GM12878 (cell line): ENCODE measurements around the gene TEKT4. TPM values are rescaled to one million over a fixed set of nuclear protein-coding genes. Genes with fewer than 3 reads are reported as not detected.
"Not testable (repeated sequence)": the region's sequence is repeated elsewhere in the genome, so short reads cannot be mapped to it uniquely, and the experiment has no call there.

Source experiments
- ATAC-seq: fragments of 200-7000 bp; cut with Tn5 transposase; 3 replicates; pipeline ENCODE4 v1.9.1; 2020; ENCODE audit warnings: mild to moderate bottlenecking, moderate library complexity
- BruUV-seq: library from RNA; stranded (reverse); fragments of 400-500 nt; replicated peaks from 2 replicates; lab custom pipeline; 2021; lab: Mats Ljungman, UMichigan
- CTCF ChIA-PET: fragments of 300-600 bp; sonication (Branson Sonifier 250); formaldehyde crosslinking; extraction: SDS; loops from one replicate; lab custom pipeline; 2021; ENCODE audit warnings: inconsistent platforms; lab: Yijun Ruan, JAX
- POLR2A ChIA-PET: fragments of 350-600 bp; formaldehyde crosslinking; extraction: SDS; loops from one replicate; lab custom pipeline; 2021; ENCODE audit warnings: inconsistent platforms; lab: Charles Lee
- RAD21 ChIA-PET: fragments of 300-600 bp; sonication (Branson Sonifier 250); formaldehyde crosslinking; loops from one replicate; lab custom pipeline; 2023; ENCODE audit warnings: antibody characterized with exemption; ENCODE audit not compliant: unreplicated experiment; lab: Charles Lee
- SMC1A ChIA-PET: fragments of 300-600 bp; sonication (Branson Sonifier 250); formaldehyde crosslinking; loops from one replicate; lab custom pipeline; 2023; ENCODE audit not compliant: unreplicated experiment, uncharacterized antibody; lab: Charles Lee
- DNase-seq: peaks from one replicate; pipeline ENCODE4 v3.0.0-alpha.2; 2011; ENCODE audit warnings: low read depth, low spot score
- FAIRE-seq: peaks from 3 replicates; lab custom pipeline; 2011; peaks lifted over from hg19 to GRCh38; lab: Jason Lieb, UNC
- H2AFZ ChIP-seq: 2 replicates; pipeline ENCODE4 v1.6.0; 2011; ENCODE audit warnings: low read depth, low read length, control low read depth; ENCODE audit not compliant: control insufficient read depth
- H3K27ac ChIP-seq: 2 replicates; pipeline ENCODE4 v1.5.1; 2011; ENCODE audit warnings: control low read depth; ENCODE audit not compliant: control insufficient read depth, insufficient read depth
- H3K27me3 ChIP-seq, 2 experiments: replicated peaks in 1 of 2; 2 replicates each; pipeline versions ENCODE4 v1.6.0 to v1.6.1; 2011; ENCODE audit warnings: low read length in 1 of 2; ENCODE audit not compliant: control insufficient read depth in 2 of 2, insufficient read depth in 2 of 2
- H3K36me3 ChIP-seq, 2 experiments: 2 replicates each; pipeline ENCODE4 v1.5.1; 2011; ENCODE audit warnings: low read length in 1 of 2; ENCODE audit not compliant: control insufficient read depth in 2 of 2, insufficient read depth in 2 of 2
- H3K4me1 ChIP-seq: 2 replicates; pipeline ENCODE4 v1.6.1; 2011; ENCODE audit warnings: mild to moderate bottlenecking, low read length, moderate library complexity, mixed read lengths; ENCODE audit not compliant: control insufficient read depth, insufficient read depth
- H3K4me2 ChIP-seq: 2 replicates; pipeline ENCODE4 v1.6.0; 2011; ENCODE audit warnings: control low read depth; ENCODE audit not compliant: control insufficient read depth, insufficient read depth
- H3K4me3 ChIP-seq: fragments of 200-600 bp; sonication (generic); 2 replicates; pipeline ENCODE4 v1.5.1; 2016
- H3K79me2 ChIP-seq: 2 replicates; pipeline ENCODE4 v1.6.0; 2011; ENCODE audit warnings: low read length; ENCODE audit not compliant: control insufficient read depth, insufficient read depth
- H3K9ac ChIP-seq: 2 replicates; pipeline ENCODE4 v1.8.0; 2011; ENCODE audit warnings: low read length, control low read depth, mixed read lengths; ENCODE audit not compliant: control insufficient read depth, insufficient read depth
- H3K9me3 ChIP-seq: replicated peaks from 3 replicates; pipeline ENCODE4 v1.5.1; 2011; ENCODE audit warnings: mild to moderate bottlenecking, low read length; ENCODE audit not compliant: control insufficient read depth, insufficient read depth
- H4K20me1 ChIP-seq: 2 replicates; pipeline ENCODE4 v1.6.0; 2011; ENCODE audit not compliant: control insufficient read depth, insufficient read depth
- BCL11A ChIP-seq: IDR thresholded peaks from 2 replicates; pipeline ENCODE4 v1.6.1; 2011; ENCODE audit warnings: low read depth, low read length
- CEBPB ChIP-seq, 2 experiments: fragments of 150-350 bp in 1 of 2; IDR thresholded peaks; 2 replicates each; pipeline ENCODE4 v1.6.1; 2012 to 2014; ENCODE audit warnings: low read depth in 2 of 2, low read length in 2 of 2, borderline replicate concordance in 1 of 2, inconsistent platforms in 1 of 2
- CHD2 ChIP-seq: IDR thresholded peaks from 2 replicates; pipeline ENCODE4 v1.6.1; 2011; ENCODE audit warnings: low read depth, low read length, improper control_type of control experiment, borderline replicate concordance
- EED ChIP-seq: sonication (generic); IDR thresholded peaks from 2 replicates; pipeline ENCODE4 v1.6.1; 2016; ENCODE audit warnings: antibody characterized with exemption, low read depth
- GABPA ChIP-seq: IDR thresholded peaks from 2 replicates; pipeline ENCODE4 v1.6.1; 2014; ENCODE audit warnings: antibody characterized with exemption, low read depth, mild to moderate bottlenecking, inconsistent platforms
- MYB ChIP-seq: fragments of 150-350 bp; IDR thresholded peaks from 2 replicates; pipeline ENCODE4 v1.6.1; 2014; ENCODE audit warnings: mild to moderate bottlenecking, low read depth, low read length, borderline replicate concordance
- PAX5 ChIP-seq: IDR thresholded peaks from 2 replicates; pipeline ENCODE4 v1.6.1; 2011; ENCODE audit warnings: low read depth, low read length, borderline replicate concordance
- POLR2A ChIP-seq: IDR thresholded peaks from 2 replicates; pipeline ENCODE4 v1.6.1; 2011; ENCODE audit warnings: low read depth, mild to moderate bottlenecking, low read length
- SMAD5 ChIP-seq: IDR thresholded peaks from 2 replicates; pipeline ENCODE4 v1.6.1; 2016; ENCODE audit warnings: antibody characterized with exemption, low read depth
- TCF3 ChIP-seq: IDR thresholded peaks from 2 replicates; pipeline ENCODE4 v1.6.1; 2012; ENCODE audit warnings: low read depth, mild to moderate bottlenecking, low read length, borderline replicate concordance; ENCODE audit not compliant: insufficient read depth
- WGBS: methylation state at CpG from one replicate; pipeline ENCODE4 v1.1.6; 2016; ENCODE audit warnings: low lambda C conversion rate; ENCODE audit not compliant: insufficient replicate concordance, insufficient coverage; ENCODE audit errors: missing lambda C conversion rate; 5-methylcytosine and 5-hydroxymethylcytosine counted together
- in situ Hi-C: fragments of 300-500 bp; cut with MboI; formaldehyde crosslinking; loops from 9 replicates; pipeline ENCODE4 v1.14.3; 2018; ENCODE audit warnings: mixed read lengths
- intact Hi-C: fragments of 100-400 bp; cut with micrococcal nuclease; formaldehyde crosslinking; loops from one replicate; pipeline ENCODE4 v1.14.2; 2022; ENCODE audit not compliant: unreplicated experiment
- polyA plus RNA-seq, 11 experiments: library from polyadenylated mRNA; depleted of rRNA in 4 of 11; unstranded in 6 of 11; stranded (reverse) in 5 of 11; fragments of >200 nt; fragmentation: Nextera tagmentation in 4 of 11; fragmentation: Illumina TruSeq in 1 of 11; extraction: Ambion mirVana in 4 of 11; extraction: Trizol in 1 of 11; gene quantifications; 1 replicate in 1 of 11; 2 replicates in 10 of 11; pipeline versions ENCODE4 v1.2.1 to v1.2.3, GENCODE V29; 2011 to 2016; ENCODE audit warnings: inconsistent platforms in 2 of 11, missing spikeins in 2 of 11, low read depth in 1 of 11
- total RNA-seq, 4 experiments: library from RNA; depleted of rRNA in 3 of 4; stranded (reverse); fragments of >200 nt in 3 of 4; fragmentation: Illumina TruSeq in 1 of 4; extraction: Trizol in 1 of 4; gene quantifications; 2 replicates each; pipeline versions ENCODE4 v1.2.1 to v1.2.3, GENCODE V29; 2013 to 2021
- TF ChIP-seq, protein P1 (sequence below): IDR thresholded peaks from 2 replicates; pipeline ENCODE4 v1.6.1; 2012; ENCODE audit warnings: improper control_type of control experiment, low read depth, low read length; ENCODE audit not compliant: insufficient replicate concordance

The TEKT4 gene
- total and polyA plus RNA-seq, 10 of the 15 experiments (the other 5 are each of a cell fraction or from before 2014, with no cell fraction given), result 0.06 to 2.7 (median 0.30) TPM; not detected in 4

DNA sequence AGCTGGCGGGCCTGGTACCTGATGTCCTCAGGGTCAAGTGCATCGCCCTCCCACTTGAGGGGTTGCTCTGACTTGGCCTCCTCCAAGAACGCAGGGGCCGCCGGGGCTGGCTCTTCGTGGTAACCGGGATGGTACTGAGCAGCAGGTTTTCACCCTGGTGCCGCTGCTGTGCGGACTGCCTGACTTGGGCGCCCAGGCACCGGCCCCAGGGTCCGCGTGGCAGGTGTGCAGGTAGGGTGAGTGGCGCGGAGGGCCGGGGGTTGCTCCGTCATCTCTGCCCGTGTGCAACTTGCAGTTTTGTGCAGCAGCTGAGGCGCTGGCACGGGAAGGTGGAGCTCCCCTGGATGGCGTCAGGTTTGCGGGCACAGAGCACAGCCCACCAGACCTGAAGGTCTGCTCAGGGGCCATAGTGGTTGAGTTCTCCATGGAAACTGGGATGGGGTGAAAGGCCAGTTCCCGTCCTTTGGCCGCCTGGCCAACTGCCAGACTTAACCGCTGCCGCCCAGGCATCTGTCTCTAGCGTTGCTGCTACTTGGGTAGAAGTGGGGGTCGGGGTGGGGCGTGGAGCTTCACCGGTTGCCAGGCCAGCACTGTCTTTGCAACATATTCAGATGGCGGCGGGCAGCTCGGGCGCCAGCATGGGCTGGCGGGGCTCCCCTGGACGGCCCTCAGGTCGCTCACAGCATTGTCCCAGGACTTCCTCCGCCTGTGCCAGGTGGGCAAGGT is 12.9 kb upstream of the TEKT4 start:
- FAIRE-seq, H4K20me1 ChIP-seq, intact Hi-C loops, in situ Hi-C loops, ATAC-seq, H3K27ac ChIP-seq, H3K36me3 ChIP-seq, CTCF ChIA-PET, H3K79me2 ChIP-seq, H3K9me3 ChIP-seq, H2AFZ ChIP-seq, BruUV-seq, H3K9ac ChIP-seq, H3K4me3 ChIP-seq, RAD21 ChIA-PET, SMC1A ChIA-PET, POLR2A ChIA-PET, DNase-seq, H3K27me3 ChIP-seq, H3K4me1 ChIP-seq, H3K4me2 ChIP-seq: not testable (repeated sequence)
- WGBS, result 62% methylated on average over 35 of the region's 38 CpGs

DNA sequence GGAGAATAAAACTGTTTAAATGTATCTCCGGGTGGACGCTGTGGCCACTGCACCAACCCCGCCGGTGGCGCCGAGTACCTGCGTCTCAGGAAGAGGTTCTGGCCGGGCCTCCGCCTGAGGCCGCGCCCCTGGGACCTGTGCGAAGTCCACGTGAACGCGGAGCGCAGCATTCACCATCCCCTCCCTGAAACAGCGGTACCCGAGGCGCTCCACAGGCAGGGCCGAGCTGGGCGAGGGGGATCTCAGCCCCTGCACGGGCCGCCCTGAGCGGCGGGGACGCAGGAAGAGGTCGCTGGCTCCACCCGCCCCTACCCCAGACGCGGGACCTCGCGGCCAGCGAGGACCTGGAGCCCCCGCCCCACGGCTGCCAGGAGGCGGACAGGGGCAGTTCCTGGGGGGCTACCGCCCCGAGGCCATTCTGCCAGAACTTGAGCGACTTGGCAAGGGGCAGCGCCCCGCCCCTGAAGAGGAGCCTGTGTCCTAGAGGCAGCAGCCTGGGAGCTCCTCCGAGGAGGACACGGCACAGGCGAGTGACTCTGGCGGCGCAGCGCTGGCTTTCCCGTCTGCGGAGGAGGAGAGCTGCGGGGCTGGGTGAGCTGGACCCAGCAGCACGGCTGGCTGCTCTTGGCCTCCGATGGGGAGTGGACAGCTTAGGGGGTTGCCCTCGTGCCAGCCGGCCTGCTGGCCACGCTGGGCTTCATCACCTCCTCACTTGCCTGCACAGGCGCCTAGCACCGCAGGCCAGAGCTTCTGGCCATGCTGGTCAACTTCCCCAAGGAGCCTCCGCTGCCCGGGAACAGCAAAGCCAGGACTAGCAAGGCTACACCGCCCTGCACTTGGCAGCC is 9.7 kb upstream of the TEKT4 start:
- H3K9me3 ChIP-seq, result no peaks in the 10 kb centered on the region
- no peak overlapping the region for H3K27ac ChIP-seq
- intact Hi-C loops (no loop called here), in situ Hi-C loops (no loop called here)
- H2AFZ ChIP-seq, result no peak overlapping the region
- no peak overlapping the region for H3K4me2 ChIP-seq
- H3K79me2 ChIP-seq, result no peaks in the 10 kb centered on the region
- no peaks in the 10 kb centered on the region; a peak in 3 of 4 replicates for H3K27me3 ChIP-seq
- RAD21 ChIA-PET, result no interaction called here
- 29% methylated on average over 56 of the region's 60 CpGs for WGBS
- FAIRE-seq, result no peak
- no peaks in the 10 kb centered on the region for H3K4me1 ChIP-seq
- H3K4me3 ChIP-seq, result no peak overlapping the region
- no TSS peak for BruUV-seq
- H3K9ac ChIP-seq, result no peak overlapping the region
- H3K36me3 ChIP-seq, result no peaks in the 10 kb centered on the region
- CTCF ChIA-PET, result interaction anchor here (2.5 kb wide), 1 partner anchor 95 kb away, joined by 6 read pairs; no protein-coding TSS in a partner anchor
- ATAC-seq, result no peak
- no peak for DNase-seq
- H4K20me1 ChIP-seq, result no peaks in the 10 kb centered on the region
- POLR2A ChIA-PET, result no interaction called here
- SMC1A ChIA-PET, result no interaction called here
- no peak for TF ChIP-seq SMAD5
- no peak for TF ChIP-seq CHD2
- TF ChIP-seq PAX5, result no peak
- no peak for TF ChIP-seq EED
- no peak for TF ChIP-seq MYB
- TF ChIP-seq CEBPB (IDR thresholded peaks at IDR 0.05; ENCODE audit: borderline replicate concordance in 1 of 2, low read depth in 2 of 2, low read length in 2 of 2), result no peak
- TF ChIP-seq, protein P1, sequence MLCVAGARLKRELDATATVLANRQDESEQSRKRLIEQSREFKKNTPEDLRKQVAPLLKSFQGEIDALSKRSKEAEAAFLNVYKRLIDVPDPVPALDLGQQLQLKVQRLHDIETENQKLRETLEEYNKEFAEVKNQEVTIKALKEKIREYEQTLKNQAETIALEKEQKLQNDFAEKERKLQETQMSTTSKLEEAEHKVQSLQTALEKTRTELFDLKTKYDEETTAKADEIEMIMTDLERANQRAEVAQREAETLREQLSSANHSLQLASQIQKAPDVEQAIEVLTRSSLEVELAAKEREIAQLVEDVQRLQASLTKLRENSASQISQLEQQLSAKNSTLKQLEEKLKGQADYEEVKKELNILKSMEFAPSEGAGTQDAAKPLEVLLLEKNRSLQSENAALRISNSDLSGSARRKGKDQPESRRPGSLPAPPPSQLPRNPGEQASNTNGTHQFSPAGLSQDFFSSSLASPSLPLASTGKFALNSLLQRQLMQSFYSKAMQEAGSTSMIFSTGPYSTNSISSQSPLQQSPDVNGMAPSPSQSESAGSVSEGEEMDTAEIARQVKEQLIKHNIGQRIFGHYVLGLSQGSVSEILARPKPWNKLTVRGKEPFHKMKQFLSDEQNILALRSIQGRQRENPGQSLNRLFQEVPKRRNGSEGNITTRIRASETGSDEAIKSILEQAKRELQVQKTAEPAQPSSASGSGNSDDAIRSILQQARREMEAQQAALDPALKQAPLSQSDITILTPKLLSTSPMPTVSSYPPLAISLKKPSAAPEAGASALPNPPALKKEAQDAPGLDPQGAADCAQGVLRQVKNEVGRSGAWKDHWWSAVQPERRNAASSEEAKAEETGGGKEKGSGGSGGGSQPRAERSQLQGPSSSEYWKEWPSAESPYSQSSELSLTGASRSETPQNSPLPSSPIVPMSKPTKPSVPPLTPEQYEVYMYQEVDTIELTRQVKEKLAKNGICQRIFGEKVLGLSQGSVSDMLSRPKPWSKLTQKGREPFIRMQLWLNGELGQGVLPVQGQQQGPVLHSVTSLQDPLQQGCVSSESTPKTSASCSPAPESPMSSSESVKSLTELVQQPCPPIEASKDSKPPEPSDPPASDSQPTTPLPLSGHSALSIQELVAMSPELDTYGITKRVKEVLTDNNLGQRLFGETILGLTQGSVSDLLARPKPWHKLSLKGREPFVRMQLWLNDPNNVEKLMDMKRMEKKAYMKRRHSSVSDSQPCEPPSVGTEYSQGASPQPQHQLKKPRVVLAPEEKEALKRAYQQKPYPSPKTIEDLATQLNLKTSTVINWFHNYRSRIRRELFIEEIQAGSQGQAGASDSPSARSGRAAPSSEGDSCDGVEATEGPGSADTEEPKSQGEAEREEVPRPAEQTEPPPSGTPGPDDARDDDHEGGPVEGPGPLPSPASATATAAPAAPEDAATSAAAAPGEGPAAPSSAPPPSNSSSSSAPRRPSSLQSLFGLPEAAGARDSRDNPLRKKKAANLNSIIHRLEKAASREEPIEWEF, result no peak
- TF ChIP-seq TCF3, result no peak
- no peak for TF ChIP-seq BCL11A
- TF ChIP-seq POLR2A, result no peak
- no peak for TF ChIP-seq GABPA
